Lower leg skin (tissue), 3 donors: ENCODE data around the gene FAAH2.

Experiments used
- POLR2A ChIP-seq, 2 donors: fragments of 450-650 bp; IDR thresholded peaks; one replicate each; pipeline ENCODE4 v1.6.1; 2016 to 2017; ENCODE audit warnings: antibody characterized with exemption in 2 of 2, mild to moderate bottlenecking in 1 of 2, moderate library complexity in 1 of 2
- TF ChIP-seq, protein P1 (sequence below), 3 donors: fragments of 450-650 bp; IDR thresholded peaks; one replicate each; pipeline ENCODE4 v1.5.1; 2016; ENCODE audit warnings: antibody characterized with exemption in 3 of 3, mild to moderate bottlenecking in 3 of 3, moderate library complexity in 2 of 3

DNA sequence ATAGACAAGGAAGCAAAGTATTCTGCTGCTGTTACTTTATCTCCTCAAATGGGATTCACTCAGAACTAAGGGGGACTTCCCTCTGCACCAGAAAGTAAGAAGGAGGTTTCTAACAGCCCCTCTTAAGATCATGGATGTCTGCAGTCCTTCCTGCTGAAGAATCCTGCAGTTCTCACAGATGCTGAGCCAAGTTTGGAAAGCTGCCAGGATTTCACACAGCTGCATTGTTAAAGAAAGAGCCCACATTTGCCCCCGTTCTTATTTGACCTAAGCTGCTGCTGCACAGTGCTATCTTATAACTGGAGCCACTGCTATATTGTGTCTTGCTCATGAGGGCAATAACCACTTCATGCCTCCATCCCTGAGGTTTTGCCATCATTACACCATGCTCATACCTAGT is 81.1 kb downstream of the FAAH2 start:
- TF ChIP-seq, protein P1, sequence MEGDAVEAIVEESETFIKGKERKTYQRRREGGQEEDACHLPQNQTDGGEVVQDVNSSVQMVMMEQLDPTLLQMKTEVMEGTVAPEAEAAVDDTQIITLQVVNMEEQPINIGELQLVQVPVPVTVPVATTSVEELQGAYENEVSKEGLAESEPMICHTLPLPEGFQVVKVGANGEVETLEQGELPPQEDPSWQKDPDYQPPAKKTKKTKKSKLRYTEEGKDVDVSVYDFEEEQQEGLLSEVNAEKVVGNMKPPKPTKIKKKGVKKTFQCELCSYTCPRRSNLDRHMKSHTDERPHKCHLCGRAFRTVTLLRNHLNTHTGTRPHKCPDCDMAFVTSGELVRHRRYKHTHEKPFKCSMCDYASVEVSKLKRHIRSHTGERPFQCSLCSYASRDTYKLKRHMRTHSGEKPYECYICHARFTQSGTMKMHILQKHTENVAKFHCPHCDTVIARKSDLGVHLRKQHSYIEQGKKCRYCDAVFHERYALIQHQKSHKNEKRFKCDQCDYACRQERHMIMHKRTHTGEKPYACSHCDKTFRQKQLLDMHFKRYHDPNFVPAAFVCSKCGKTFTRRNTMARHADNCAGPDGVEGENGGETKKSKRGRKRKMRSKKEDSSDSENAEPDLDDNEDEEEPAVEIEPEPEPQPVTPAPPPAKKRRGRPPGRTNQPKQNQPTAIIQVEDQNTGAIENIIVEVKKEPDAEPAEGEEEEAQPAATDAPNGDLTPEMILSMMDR (IDR thresholded peaks at IDR 0.05), result no peak
- TF ChIP-seq POLR2A (IDR thresholded peaks at IDR 0.05), result no peak
